H9 (cell line): ENCODE measurements around the gene SF3A2. TPM values are rescaled to one million over a fixed set of nuclear protein-coding genes. Genes with fewer than 3 reads are reported as not detected.

Experiments used
- DNase-seq: peaks from one replicate; pipeline ENCODE4 v3.0.0-alpha.2; 2017
- H2AFZ ChIP-seq: one replicate; pipeline ENCODE4 v1.6.1; 2013; ENCODE audit warnings: mild to moderate bottlenecking, low read length, control low read depth, moderate library complexity
- H2AK5ac ChIP-seq: 2 replicates; pipeline ENCODE4 v1.6.1; 2013; ENCODE audit warnings: low read length, control low read depth, mixed read lengths; ENCODE audit not compliant: insufficient read length
- H2BK120ac ChIP-seq: one replicate; pipeline ENCODE4 v1.6.1; 2013; ENCODE audit warnings: low read depth, mild to moderate bottlenecking, low read length, control low read depth, inconsistent platforms; ENCODE audit not compliant: poor library complexity, severe bottlenecking
- H2BK12ac ChIP-seq: 2 replicates; pipeline ENCODE4 v1.6.1; 2013; ENCODE audit warnings: low read length, control low read depth, mixed read lengths, low read depth; ENCODE audit not compliant: insufficient read length
- H2BK15ac ChIP-seq: 2 replicates; pipeline ENCODE4 v1.6.1; 2013; ENCODE audit warnings: low read depth, low read length, control low read depth
- H2BK20ac ChIP-seq: one replicate; pipeline ENCODE4 v1.6.1; 2013; ENCODE audit warnings: low read depth, mild to moderate bottlenecking, low read length, control low read depth, inconsistent platforms; ENCODE audit not compliant: poor library complexity, severe bottlenecking
- H2BK5ac ChIP-seq: 2 replicates; pipeline ENCODE4 v1.6.1; 2013; ENCODE audit warnings: low read length, control low read depth, mixed read lengths; ENCODE audit not compliant: insufficient read length
- H3K14ac ChIP-seq: 2 replicates; pipeline ENCODE4 v1.6.1; 2013; ENCODE audit warnings: low read length, control low read depth; ENCODE audit not compliant: insufficient read depth
- H3K18ac ChIP-seq: 2 replicates; pipeline ENCODE4 v1.6.1; 2013; ENCODE audit warnings: low read depth, mild to moderate bottlenecking, mixed read lengths, low read length, control low read depth; ENCODE audit not compliant: insufficient read length
- H3K23ac ChIP-seq: 2 replicates; pipeline ENCODE4 v1.6.1; 2013; ENCODE audit warnings: low read length, control low read depth, mixed read lengths, low read depth; ENCODE audit not compliant: insufficient read length
- H3K23me2 ChIP-seq: 2 replicates; pipeline ENCODE4 v1.6.1; 2013; ENCODE audit warnings: low read depth, mild to moderate bottlenecking, mixed read lengths, low read length, control low read depth; ENCODE audit not compliant: insufficient read length, poor library complexity, severe bottlenecking
- H3K27ac ChIP-seq: 2 replicates; pipeline ENCODE4 v1.5.1; 2013; ENCODE audit warnings: low read length, control low read depth, mixed read lengths, low read depth; ENCODE audit not compliant: insufficient read length
- H3K27me3 ChIP-seq: 2 replicates; pipeline ENCODE4 v1.6.1; 2013; ENCODE audit warnings: low read length, control low read depth, inconsistent platforms; ENCODE audit not compliant: insufficient read depth
- H3K4ac ChIP-seq: 2 replicates; pipeline ENCODE4 v1.6.1; 2013; ENCODE audit warnings: low read depth, mild to moderate bottlenecking, control low read depth, inconsistent platforms, low read length, moderate library complexity
- H3K4me1 ChIP-seq: 2 replicates; pipeline ENCODE4 v1.6.1; 2013; ENCODE audit warnings: low read length, control low read depth, inconsistent platforms; ENCODE audit not compliant: insufficient read depth
- H3K4me2 ChIP-seq: 2 replicates; pipeline ENCODE4 v1.6.1; 2013; ENCODE audit warnings: low read length, control low read depth, mixed read lengths; ENCODE audit not compliant: insufficient read length, insufficient read depth
- H3K56ac ChIP-seq: 2 replicates; pipeline ENCODE4 v1.6.1; 2013; ENCODE audit warnings: low read depth, mild to moderate bottlenecking, mixed read lengths, low read length, control low read depth; ENCODE audit not compliant: insufficient read length
- H3K79me1 ChIP-seq: 2 replicates; pipeline ENCODE4 v1.6.1; 2013; ENCODE audit warnings: low read depth, mild to moderate bottlenecking, moderate library complexity, low read length, control low read depth, inconsistent platforms; ENCODE audit not compliant: insufficient read depth, poor library complexity, severe bottlenecking
- H3K79me2 ChIP-seq: 2 replicates; pipeline ENCODE4 v1.6.1; 2013; ENCODE audit warnings: low read length, control low read depth, inconsistent platforms; ENCODE audit not compliant: insufficient read depth
- H3K9ac ChIP-seq: 2 replicates; pipeline ENCODE4 v1.6.1; 2013; ENCODE audit warnings: low read length, control low read depth, mixed read lengths; ENCODE audit not compliant: insufficient read length; ENCODE audit errors: extremely low read depth
- H3K9me3 ChIP-seq: one replicate; pipeline ENCODE4 v1.6.1; 2013; ENCODE audit warnings: low read depth, low read length, inconsistent platforms; ENCODE audit not compliant: control insufficient read depth
- H3T11ph ChIP-seq: one replicate; pipeline ENCODE4 v1.6.1; 2013; ENCODE audit warnings: mild to moderate bottlenecking, low read length, control low read depth, inconsistent platforms
- H4K20me1 ChIP-seq: one replicate; pipeline ENCODE4 v1.6.1; 2013; ENCODE audit not compliant: control insufficient read depth, insufficient read length, insufficient read depth
- H4K5ac ChIP-seq: 2 replicates; pipeline ENCODE4 v1.6.1; 2013; ENCODE audit warnings: low read depth, mild to moderate bottlenecking, mixed read lengths, low read length, control low read depth; ENCODE audit not compliant: insufficient read length
- H4K8ac ChIP-seq: replicated peaks from 2 replicates; pipeline ENCODE4 v1.6.1; 2013; ENCODE audit warnings: low read length, control low read depth, mixed read lengths, low read depth; ENCODE audit not compliant: insufficient read length
- H4K91ac ChIP-seq: 2 replicates; pipeline ENCODE4 v1.6.1; 2013; ENCODE audit warnings: low read depth, mild to moderate bottlenecking, moderate library complexity, mixed read lengths, low read length, control low read depth; ENCODE audit not compliant: insufficient read length
- H3K27ac Mint-ChIP-seq, 3 experiments: 2 replicates in 2 of 3; 3 replicates in 1 of 3; pipeline ENCODE4 v1.8.0; 2020 to 2021; ENCODE audit warnings: mixed read lengths in 3 of 3, mild to moderate bottlenecking in 1 of 3, moderate library complexity in 1 of 3
- H3K27me3 Mint-ChIP-seq: 2 replicates; pipeline ENCODE4 v1.8.0; 2021; ENCODE audit warnings: low read depth, mild to moderate bottlenecking, moderate library complexity, mixed read lengths
- H3K36me3 Mint-ChIP-seq, 3 experiments: 2 replicates in 2 of 3; 3 replicates in 1 of 3; pipeline ENCODE4 v1.8.0; 2020 to 2021; ENCODE audit warnings: low read depth in 3 of 3, mixed read lengths in 3 of 3; ENCODE audit not compliant: insufficient read depth in 1 of 3
- H3K4me1 Mint-ChIP-seq, 2 experiments: 2 replicates each; pipeline ENCODE4 v1.8.0; 2020; ENCODE audit warnings: mixed read lengths in 2 of 2
- H3K4me3 Mint-ChIP-seq, 2 experiments: 2 replicates in 1 of 2; 3 replicates in 1 of 2; pipeline ENCODE4 v1.8.0; 2020 to 2021; ENCODE audit warnings: mild to moderate bottlenecking in 2 of 2, mixed read lengths in 2 of 2, moderate library complexity in 1 of 2
- H3K9me3 Mint-ChIP-seq, 2 experiments: 2 replicates in 1 of 2; 3 replicates in 1 of 2; pipeline ENCODE4 v1.8.0; 2020; ENCODE audit warnings: mild to moderate bottlenecking in 2 of 2, mixed read lengths in 2 of 2, moderate library complexity in 1 of 2
- CTCF ChIP-seq: fragments of 200-600 bp; sonication (generic); conservative IDR thresholded peaks from 3 replicates; pipeline ENCODE4 v1.8.0; 2021; ENCODE audit warnings: antibody characterized with exemption, mild to moderate bottlenecking
- WGBS: extraction: QIAGEN DNeasy Blood & Tissue Kit; methylation state at CpG from one replicate; pipeline ENCODE4 v1.1.7; 2013; ENCODE audit warnings: missing lambda C conversion rate, low lambda C conversion rate, mixed read lengths; ENCODE audit not compliant: insufficient read length; ENCODE audit errors: extremely low coverage; 5-methylcytosine and 5-hydroxymethylcytosine counted together
- total RNA-seq: library from RNA; stranded (reverse); gene quantifications from 2 replicates; pipeline ENCODE4 v1.2.1, GENCODE V29; 2021

SF3A2 gene
- total RNA-seq, 1 experiment from 2014 or later: 166 TPM

GRCh38 chr19:2287585-2288337 is 51.1 kb downstream of the SF3A2 start:
- no peak overlapping the region for H2BK5ac ChIP-seq
- H3K79me1 ChIP-seq: no peaks in the 10 kb centered on the region
- Mint-ChIP-seq H3K9me3 (peaks cover 5 to 6% of the 10 kb centered on the region in 2 experiments; a peak in 3 of 5 replicates), H3K4me1 (peaks cover 7 to 14% of the 10 kb centered on the region in 2 experiments; a peak in 3 of 4 replicates), H3K27me3 (peaks cover 89% of the 10 kb centered on the region), H3K36me3 (peaks cover 0 to 7% (median 4%) of the 10 kb centered on the region in 3 experiments; a peak in 3 of 7 replicates), H3K27ac (no peak overlapping the region), H3K4me3 (no peak overlapping the region)
- WGBS: no CpG with 5 or more reads among the region's 13 CpGs
- H2BK120ac ChIP-seq: no peak overlapping the region
- H3K4me1 ChIP-seq: no peaks in the 10 kb centered on the region
- H3T11ph ChIP-seq: no peak overlapping the region
- H3K4ac ChIP-seq: no peak overlapping the region
- H3K9me3 ChIP-seq: no peaks in the 10 kb centered on the region
- no peak overlapping the region for H2AFZ ChIP-seq
- no peak overlapping the region for H3K23ac ChIP-seq
- H2AK5ac ChIP-seq: no peak overlapping the region
- no peak overlapping the region for H2BK15ac ChIP-seq
- no peak overlapping the region for H2BK12ac ChIP-seq
- no peak overlapping the region for H3K56ac ChIP-seq
- no peak overlapping the region for H3K14ac ChIP-seq
- no peak for TF ChIP-seq CTCF
- H4K20me1 ChIP-seq: no peaks in the 10 kb centered on the region
- no peak overlapping the region for H4K8ac ChIP-seq
- peaks cover 39% of the 10 kb centered on the region; the same call in 1 of the 2 replicates for H3K27me3 ChIP-seq
- DNase-seq: no peak
- H3K9ac ChIP-seq: no peak overlapping the region
- no peak overlapping the region for H4K91ac ChIP-seq
- H3K23me2 ChIP-seq: no peaks in the 10 kb centered on the region
- H3K4me2 ChIP-seq: no peak overlapping the region
- no peaks in the 10 kb centered on the region for H3K79me2 ChIP-seq
- no peak overlapping the region for H3K27ac ChIP-seq
- no peak overlapping the region for H2BK20ac ChIP-seq
- H3K18ac ChIP-seq: no peak overlapping the region
- no peak overlapping the region for H4K5ac ChIP-seq
